Neuronal stem cell (in vitro differentiated cells): ENCODE data around the gene YIPF1.

ENCODE experiments used
- DNase-seq: peaks from one replicate; pipeline ENCODE4 v3.0.0-alpha.2; 2013; ENCODE audit warnings: low spot score
- H2AFZ ChIP-seq: one replicate; pipeline ENCODE4 v1.6.1; 2013; ENCODE audit warnings: mild to moderate bottlenecking, low read length, inconsistent platforms
- H2AK5ac ChIP-seq: 2 replicates; pipeline ENCODE4 v1.6.1; 2013; ENCODE audit warnings: low read depth, mild to moderate bottlenecking, inconsistent platforms, low read length, moderate library complexity, mixed read lengths
- H2BK120ac ChIP-seq: 2 replicates; pipeline ENCODE4 v1.6.1; 2013; ENCODE audit warnings: low read depth, mild to moderate bottlenecking, inconsistent platforms, low read length, moderate library complexity, mixed read lengths
- H2BK12ac ChIP-seq: one replicate; pipeline ENCODE4 v1.6.1; 2013; ENCODE audit warnings: low read length, inconsistent platforms
- H2BK15ac ChIP-seq: 2 replicates; pipeline ENCODE4 v1.6.1; 2013; ENCODE audit warnings: mild to moderate bottlenecking, low read length, inconsistent platforms, mixed read lengths
- H2BK5ac ChIP-seq: one replicate; pipeline ENCODE4 v1.6.1; 2013; ENCODE audit warnings: inconsistent platforms, mild to moderate bottlenecking, low read length, moderate library complexity
- H3K14ac ChIP-seq: one replicate; pipeline ENCODE4 v1.6.1; 2013; ENCODE audit warnings: low read length, inconsistent platforms
- H3K18ac ChIP-seq: 2 replicates; pipeline ENCODE4 v1.6.1; 2013; ENCODE audit warnings: low read length, inconsistent platforms
- H3K23ac ChIP-seq: 2 replicates; pipeline ENCODE4 v1.6.1; 2013; ENCODE audit warnings: low read depth, mild to moderate bottlenecking, mixed read lengths, low read length, inconsistent platforms; ENCODE audit not compliant: poor library complexity
- H3K27ac ChIP-seq: replicated peaks from 3 replicates; pipeline ENCODE4 v1.5.1; 2013; ENCODE audit warnings: low read length, inconsistent platforms
- H3K27me3 ChIP-seq, 3 experiments: 2 replicates each; pipeline ENCODE4 v1.6.1; 2013; ENCODE audit warnings: low read length in 3 of 3, mild to moderate bottlenecking in 2 of 3, inconsistent platforms in 1 of 3, low read depth in 1 of 3, mixed read lengths in 1 of 3, moderate library complexity in 1 of 3; ENCODE audit not compliant: control insufficient read depth in 3 of 3, insufficient read depth in 3 of 3
- H3K36me3 ChIP-seq, 2 donors: replicated peaks in 1 of 2; 2 replicates each; pipeline ENCODE4 v1.6.1; 2013; ENCODE audit warnings: low read length in 2 of 2; ENCODE audit not compliant: control insufficient read depth in 2 of 2, insufficient read depth in 2 of 2
- H3K4ac ChIP-seq: 2 replicates; pipeline ENCODE4 v1.6.1; 2013; ENCODE audit warnings: inconsistent platforms, mild to moderate bottlenecking, low read length, moderate library complexity
- H3K4me1 ChIP-seq, 2 donors: 1 replicate in 1 of 2; 2 replicates in 1 of 2; pipeline ENCODE4 v1.6.1; 2013; ENCODE audit warnings: low read length in 2 of 2, low read depth in 1 of 2; ENCODE audit not compliant: control insufficient read depth in 2 of 2, insufficient read depth in 1 of 2
- H3K4me2 ChIP-seq: one replicate; pipeline ENCODE4 v1.6.1; 2013; ENCODE audit warnings: mild to moderate bottlenecking, low read length, inconsistent platforms; ENCODE audit not compliant: insufficient read depth, poor library complexity, severe bottlenecking
- H3K4me3 ChIP-seq, 2 donors: 2 replicates each; pipeline ENCODE4 v1.5.1; 2013; ENCODE audit warnings: low read length in 2 of 2, mild to moderate bottlenecking in 2 of 2, inconsistent platforms in 1 of 2, moderate library complexity in 1 of 2
- H3K79me1 ChIP-seq: one replicate; pipeline ENCODE4 v1.6.1; 2013; ENCODE audit warnings: low read depth, mild to moderate bottlenecking, inconsistent platforms, low read length, moderate library complexity
- H3K9ac ChIP-seq: one replicate; pipeline ENCODE4 v1.6.1; 2013; ENCODE audit warnings: mild to moderate bottlenecking, low read depth, low read length, inconsistent platforms; ENCODE audit not compliant: poor library complexity
- H3K9me3 ChIP-seq, 2 donors: replicated peaks in 1 of 2; 2 replicates each; pipeline versions ENCODE3 to v1.6.1; 2013; ENCODE audit warnings: low read length in 2 of 2, mild to moderate bottlenecking in 2 of 2, inconsistent platforms in 1 of 2, low read depth in 1 of 2, mixed read lengths in 1 of 2, moderate library complexity in 1 of 2; ENCODE audit not compliant: control insufficient read depth in 2 of 2, insufficient read depth in 1 of 2
- H4K8ac ChIP-seq: one replicate; pipeline ENCODE4 v1.6.1; 2013; ENCODE audit warnings: low read depth, mild to moderate bottlenecking, inconsistent platforms, low read length, moderate library complexity
- H4K91ac ChIP-seq: one replicate; pipeline ENCODE4 v1.6.1; 2013; ENCODE audit warnings: low read length, low read depth, mild to moderate bottlenecking, inconsistent platforms; ENCODE audit not compliant: poor library complexity
- WGBS, 2 donors: extraction: QIAGEN DNeasy Blood & Tissue Kit; methylation state at CpG; one replicate each; pipeline ENCODE4 v1.1.7; 2013; ENCODE audit warnings: missing lambda C conversion rate in 2 of 2, mixed read lengths in 1 of 2; ENCODE audit not compliant: insufficient read length in 2 of 2, insufficient replicate concordance in 1 of 2; ENCODE audit errors: extremely low coverage in 2 of 2; 5-methylcytosine and 5-hydroxymethylcytosine counted together

YIPF1 gene

DNA sequence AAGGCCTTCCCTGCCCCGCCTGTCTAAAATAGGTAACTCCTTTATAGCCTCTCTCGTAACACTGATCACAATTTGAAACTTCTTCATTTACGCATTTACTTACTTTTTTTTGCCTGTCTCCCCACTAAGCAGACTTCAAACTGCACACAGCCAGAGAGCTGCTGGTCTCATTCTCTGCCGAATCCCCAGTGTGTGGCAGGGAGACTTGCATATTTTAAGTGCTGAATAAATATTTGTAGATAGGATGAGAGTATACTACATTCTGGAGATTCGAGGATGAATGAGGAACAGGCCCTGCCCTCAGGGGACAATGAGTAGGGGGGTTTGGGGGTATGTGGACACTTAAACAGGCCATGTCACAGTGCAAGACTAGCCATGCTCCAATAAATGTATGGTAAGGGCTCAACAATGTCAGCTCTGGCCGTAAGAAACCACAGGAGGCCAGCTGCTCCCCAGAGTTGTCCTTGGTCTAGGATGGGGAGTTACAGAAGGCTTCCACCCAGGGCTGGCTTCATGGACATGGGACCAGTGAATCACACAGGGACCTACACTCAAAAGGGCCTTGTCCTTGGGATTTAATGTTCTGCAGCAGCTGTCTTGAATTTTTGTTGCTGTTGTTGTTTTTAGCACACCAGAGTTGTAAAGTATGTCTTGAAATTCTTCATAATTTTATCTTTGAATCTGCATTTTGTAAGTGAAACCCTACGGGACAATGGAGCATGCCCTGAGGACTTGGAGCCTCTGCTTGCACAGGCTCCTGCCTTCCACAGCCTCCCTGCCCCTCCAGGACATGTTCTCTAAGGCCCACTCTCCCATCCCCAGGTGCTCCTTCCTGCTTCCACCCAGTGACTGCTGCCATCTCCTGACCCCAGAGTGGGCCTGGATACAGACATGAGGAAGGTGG is 12.9 kb upstream of the YIPF1 start:
- H4K8ac ChIP-seq: no peak overlapping the region
- peak overlapping the region; percentile 41 for H3K18ac ChIP-seq
- no peak overlapping the region for H3K27ac ChIP-seq
- H3K36me3 ChIP-seq: peaks cover 0 to 2% of the 10 kb centered on the region in 2 donors
- no peak overlapping the region for H2BK12ac ChIP-seq
- WGBS, 2 donors: no CpG with 5 or more reads among the region's 7 CpGs
- H3K14ac ChIP-seq: no peak overlapping the region
- no peaks in the 10 kb centered on the region for H3K9me3 ChIP-seq
- no peak overlapping the region for H2BK15ac ChIP-seq
- no peaks in the 10 kb centered on the region for H3K4me1 ChIP-seq
- DNase-seq: no peak
- no peak overlapping the region for H3K4me2 ChIP-seq
- H2BK120ac ChIP-seq: no peak overlapping the region
- no peak overlapping the region for H2BK5ac ChIP-seq
- no peaks in the 10 kb centered on the region for H3K27me3 ChIP-seq
- H2AK5ac ChIP-seq: peak overlapping the region; percentile 38
- H3K9ac ChIP-seq: no peak overlapping the region
- no peak overlapping the region for H3K23ac ChIP-seq
- H2AFZ ChIP-seq: no peak overlapping the region
- no peak overlapping the region for H3K4ac ChIP-seq
- no peaks in the 10 kb centered on the region for H3K79me1 ChIP-seq
- H3K4me3 ChIP-seq: no peak overlapping the region
- peak overlapping the region; percentile 16 for H4K91ac ChIP-seq

DNA sequence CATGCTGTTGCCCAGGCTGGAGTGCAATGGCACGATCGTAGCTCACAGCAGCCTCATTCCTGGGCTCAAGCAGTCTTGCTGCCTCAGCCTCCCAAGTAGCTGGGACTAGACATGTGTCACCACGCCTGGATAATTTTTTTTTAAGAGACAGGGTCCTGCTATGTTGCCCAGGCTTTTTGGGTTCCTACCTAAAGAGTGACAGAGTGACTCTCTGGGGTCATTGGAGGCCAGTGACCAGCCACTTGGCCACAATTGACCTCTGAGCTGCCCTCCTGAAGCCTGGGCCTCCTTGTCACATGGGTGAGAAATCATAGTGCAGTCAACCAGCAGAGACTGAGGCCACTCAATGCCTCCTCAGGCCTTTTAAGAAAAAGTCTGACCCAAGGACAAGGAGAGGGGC is 10.1 kb upstream of the YIPF1 start:
- Histone ChIP-seq H3K4me3 (no peak overlapping the region), H3K79me1 (no peaks in the 10 kb centered on the region), H2AFZ (no peak overlapping the region), H4K91ac (no peak overlapping the region), H3K23ac (no peak overlapping the region), H4K8ac (no peak overlapping the region), H2BK120ac (no peak overlapping the region), H3K36me3 (no peaks in the 10 kb centered on the region), H3K27me3 (no peaks in the 10 kb centered on the region), H2AK5ac (no peak overlapping the region), H3K18ac (no peak overlapping the region), H2BK12ac (no peak overlapping the region), H2BK5ac (no peak overlapping the region), H3K4me2 (no peak overlapping the region), H3K14ac (no peak overlapping the region), H3K4ac (no peak overlapping the region), H3K4me1 (no peaks in the 10 kb centered on the region), H3K27ac (no peak overlapping the region), H2BK15ac (no peak overlapping the region), H3K9ac (no peak overlapping the region), H3K9me3 (no peaks in the 10 kb centered on the region)
- no peak for DNase-seq
- no CpG with 5 or more reads among the region's 3 CpGs for WGBS, 2 donors

GRCh38 chr1:53899206-53899628 is 9.6 kb upstream of the YIPF1 start:
- WGBS, 2 donors: no CpG with 5 or more reads among the region's 2 CpGs
- no peaks in the 10 kb centered on the region for H3K9me3 ChIP-seq
- H2BK5ac ChIP-seq: no peak overlapping the region
- H3K79me1 ChIP-seq: no peaks in the 10 kb centered on the region
- H3K4me1 ChIP-seq: no peaks in the 10 kb centered on the region
- H2AK5ac ChIP-seq: no peak overlapping the region
- no peak overlapping the region for H3K18ac ChIP-seq
- no peaks in the 10 kb centered on the region for H3K27me3 ChIP-seq
- H3K4me3 ChIP-seq: no peak overlapping the region
- H3K36me3 ChIP-seq: no peaks in the 10 kb centered on the region
- no peak overlapping the region for H2AFZ ChIP-seq
- H2BK120ac ChIP-seq: no peak overlapping the region
- H3K27ac ChIP-seq: no peak overlapping the region
- no peak overlapping the region for H3K4me2 ChIP-seq
- H2BK12ac ChIP-seq: no peak overlapping the region
- DNase-seq: no peak
- no peak overlapping the region for H2BK15ac ChIP-seq
- H3K14ac ChIP-seq: no peak overlapping the region
- no peak overlapping the region for H3K9ac ChIP-seq
- no peak overlapping the region for H3K4ac ChIP-seq
- no peak overlapping the region for H4K8ac ChIP-seq
- H3K23ac ChIP-seq: no peak overlapping the region
- H4K91ac ChIP-seq: no peak overlapping the region

GRCh38 chr1:53896635-53897229 is 7.1 kb upstream of the YIPF1 start:
- no peak overlapping the region for H2AFZ ChIP-seq
- no peaks in the 10 kb centered on the region for H3K36me3 ChIP-seq
- H3K4me2 ChIP-seq: no peak overlapping the region
- H4K8ac ChIP-seq: no peak overlapping the region
- no peak overlapping the region for H3K18ac ChIP-seq
- peaks cover 0 to 1% of the 10 kb centered on the region in 2 donors for H3K4me1 ChIP-seq
- H3K27ac ChIP-seq: no peak overlapping the region
- H3K4ac ChIP-seq: no peak overlapping the region
- no peak overlapping the region for H3K14ac ChIP-seq
- H3K9me3 ChIP-seq: no peaks in the 10 kb centered on the region
- H2AK5ac ChIP-seq: no peak overlapping the region
- H3K27me3 ChIP-seq: no peaks in the 10 kb centered on the region
- no peak overlapping the region for H3K23ac ChIP-seq
- H3K9ac ChIP-seq: no peak overlapping the region
- H4K91ac ChIP-seq: no peak overlapping the region
- no peaks in the 10 kb centered on the region for H3K79me1 ChIP-seq
- no CpG with 5 or more reads among the region's 2 CpGs for WGBS, 2 donors
- H2BK15ac ChIP-seq: no peak overlapping the region
- no peak for DNase-seq
- H2BK5ac ChIP-seq: no peak overlapping the region
- H2BK12ac ChIP-seq: no peak overlapping the region
- no peak overlapping the region for H2BK120ac ChIP-seq
- H3K4me3 ChIP-seq: no peak overlapping the region
